Germinal center (tissue), 1 donor: ENCODE measurements around the gene TFAP2C.
"Not testable (repeated sequence)": the region's sequence is repeated elsewhere in the genome, so short reads cannot be mapped to it uniquely, and the experiment has no call there.

Experiments
- DNase-seq: peaks from one replicate; pipeline ENCODE4 v3.0.0; 2012; ENCODE audit warnings: mixed read lengths, low spot score

The TFAP2C gene

DNA sequence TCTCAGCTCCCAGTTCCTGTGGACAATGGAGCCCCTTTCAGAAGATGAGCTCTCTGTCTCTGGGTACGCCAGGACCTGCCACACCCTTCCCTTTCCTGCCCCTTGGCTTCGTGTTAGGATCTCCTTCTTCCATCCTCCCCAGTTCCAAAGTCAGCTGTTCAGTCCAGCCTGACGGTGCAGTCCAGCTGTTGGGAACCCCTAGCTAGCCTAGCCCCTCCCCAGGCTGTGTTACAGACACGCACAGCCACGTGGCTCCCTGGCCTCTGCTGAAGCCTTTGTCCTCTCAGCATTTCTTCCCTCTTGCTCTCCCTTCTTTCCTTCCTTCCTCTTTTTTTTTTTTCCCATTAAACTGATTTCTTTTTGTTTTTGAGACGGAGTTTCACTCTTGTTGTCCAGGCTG lies 12.4 kb upstream of the TFAP2C start:
- DNase-seq, result no peak

DNA sequence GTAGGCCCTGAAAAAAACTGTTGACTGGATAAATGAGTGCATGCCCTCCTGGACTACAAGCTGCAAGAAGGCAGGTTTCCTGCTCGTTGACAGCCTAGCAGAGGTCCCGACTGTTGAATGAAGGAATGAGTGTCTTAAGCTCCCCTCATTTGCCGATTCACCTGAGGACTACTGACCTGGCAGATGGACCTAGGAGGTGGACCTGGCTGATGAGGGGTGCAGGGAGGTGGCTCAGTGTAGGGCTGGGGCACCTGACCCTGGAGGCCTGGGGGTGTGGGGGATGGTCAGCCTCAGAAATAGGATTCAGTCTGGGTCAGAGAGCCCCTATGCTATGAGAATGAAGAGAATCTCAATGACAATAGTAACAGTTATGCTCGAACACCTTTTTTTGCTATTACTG lies 11.6 kb upstream of the TFAP2C start:
- no peak for DNase-seq

DNA sequence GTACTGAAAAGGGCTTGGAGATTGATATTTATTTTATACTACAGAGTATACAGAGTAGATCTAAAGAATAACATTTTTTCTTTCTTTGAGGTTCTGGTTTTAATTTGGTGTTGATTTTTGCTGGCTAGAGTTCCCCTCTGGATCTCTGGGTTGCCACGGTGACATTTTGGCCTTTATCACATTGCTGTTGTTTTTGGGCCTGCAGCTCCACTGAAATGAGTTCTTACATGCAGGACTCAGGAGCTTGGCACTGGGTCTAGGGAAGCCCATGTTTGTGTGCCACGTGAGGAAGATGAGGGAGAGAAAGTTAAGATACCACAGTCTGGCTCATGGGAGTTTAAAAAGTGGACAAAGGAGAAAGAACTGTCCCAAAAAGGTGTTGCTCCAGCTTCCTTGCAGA lies 7.4 kb upstream of the TFAP2C start:
- no peak for DNase-seq

- DNase-seq, result not testable (repeated sequence)
Observed at GRCh38 chr20:56623930-56624329, 5.2 kb upstream of the TFAP2C start.

DNA sequence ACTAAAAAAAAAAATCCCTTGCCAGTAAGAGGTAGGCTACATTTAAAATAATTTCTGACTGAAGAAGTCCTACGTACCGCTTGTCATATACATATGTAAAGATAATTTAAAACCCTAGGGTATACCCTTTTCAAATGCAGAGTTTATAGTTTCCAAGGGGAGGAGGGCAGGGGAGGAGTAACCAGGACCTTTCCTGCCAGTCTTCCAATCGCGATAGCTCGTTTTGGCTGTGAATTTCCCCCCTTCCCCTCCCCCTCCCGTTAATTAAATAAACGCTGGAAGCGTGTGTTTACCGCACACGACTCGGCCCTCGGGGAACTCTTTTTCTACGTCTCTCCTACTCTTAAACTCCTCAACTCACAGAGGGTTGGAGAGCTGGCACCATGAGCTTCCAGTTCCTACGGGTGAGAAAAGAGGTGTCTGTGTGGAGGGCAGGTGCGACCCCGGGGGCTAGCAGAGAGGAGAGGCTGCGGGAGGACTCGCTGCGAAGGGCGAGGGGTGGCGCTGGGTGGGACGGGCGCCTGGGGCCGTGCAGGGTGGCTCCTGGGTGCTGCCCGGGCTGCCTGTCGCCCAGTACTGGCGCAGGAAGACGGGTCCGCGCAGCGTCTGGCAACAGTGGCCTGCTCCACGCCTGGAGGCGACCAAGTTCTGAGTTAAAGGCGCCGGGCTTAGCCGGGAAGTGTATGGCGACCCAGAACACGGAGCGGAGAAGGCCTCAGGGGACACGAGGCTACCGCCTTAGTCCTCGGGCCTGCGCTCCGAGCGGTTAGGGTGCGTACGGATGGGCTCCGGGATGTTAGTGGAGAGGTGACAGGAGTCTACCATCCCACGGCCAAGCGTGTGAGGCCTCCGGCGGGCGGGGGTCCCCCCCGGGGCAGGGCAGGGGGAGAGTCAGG lies 4.1 kb upstream of the TFAP2C start:
- DNase-seq, result no peak

- DNase-seq, result no peak
Observed at GRCh38 chr20:56625837-56626236, 3.3 kb upstream of the TFAP2C start.

GRCh38 chr20:56626367-56627121 lies 2.6 kb upstream of the TFAP2C start:
- DNase-seq, result no peak

GRCh38 chr20:56627122-56628014 lies 1.7 kb upstream of the TFAP2C start:
- no peak for DNase-seq

GRCh38 chr20:56628015-56628872 lies 862 bp upstream of the TFAP2C start:
- no peak for DNase-seq

GRCh38 chr20:56629464-56630085 lies 469 bp downstream of the TFAP2C start:
- DNase-seq, result no peak

GRCh38 chr20:56630086-56630493 lies 984 bp downstream of the TFAP2C start:
- DNase-seq, result peak; percentile 61

- no peak for DNase-seq
Observed at GRCh38 chr20:56630506-56631317, 1.6 kb downstream of the TFAP2C start.

GRCh38 chr20:56631318-56631989 lies 2.3 kb downstream of the TFAP2C start:
- no peak for DNase-seq

DNA sequence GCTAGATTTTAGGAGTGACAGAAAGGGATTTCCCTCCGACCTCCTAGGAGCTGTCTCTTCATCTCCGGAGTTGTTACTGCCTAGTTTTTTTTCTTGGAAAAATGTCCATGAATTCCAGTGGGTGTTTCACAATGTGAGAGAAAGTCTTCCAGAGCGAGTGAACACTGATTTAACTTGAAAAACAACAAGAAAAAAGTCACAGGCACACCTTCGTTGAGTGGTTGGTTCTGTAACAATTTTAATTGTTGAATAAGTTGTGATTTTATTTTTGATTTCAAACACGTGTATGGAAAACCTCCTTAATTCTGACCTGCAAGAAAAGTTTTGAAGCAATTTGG lies 2.9 kb downstream of the TFAP2C start:
- no peak for DNase-seq

GRCh38 chr20:56634307-56634706 lies 5.2 kb downstream of the TFAP2C start:
- DNase-seq, result no peak

DNA sequence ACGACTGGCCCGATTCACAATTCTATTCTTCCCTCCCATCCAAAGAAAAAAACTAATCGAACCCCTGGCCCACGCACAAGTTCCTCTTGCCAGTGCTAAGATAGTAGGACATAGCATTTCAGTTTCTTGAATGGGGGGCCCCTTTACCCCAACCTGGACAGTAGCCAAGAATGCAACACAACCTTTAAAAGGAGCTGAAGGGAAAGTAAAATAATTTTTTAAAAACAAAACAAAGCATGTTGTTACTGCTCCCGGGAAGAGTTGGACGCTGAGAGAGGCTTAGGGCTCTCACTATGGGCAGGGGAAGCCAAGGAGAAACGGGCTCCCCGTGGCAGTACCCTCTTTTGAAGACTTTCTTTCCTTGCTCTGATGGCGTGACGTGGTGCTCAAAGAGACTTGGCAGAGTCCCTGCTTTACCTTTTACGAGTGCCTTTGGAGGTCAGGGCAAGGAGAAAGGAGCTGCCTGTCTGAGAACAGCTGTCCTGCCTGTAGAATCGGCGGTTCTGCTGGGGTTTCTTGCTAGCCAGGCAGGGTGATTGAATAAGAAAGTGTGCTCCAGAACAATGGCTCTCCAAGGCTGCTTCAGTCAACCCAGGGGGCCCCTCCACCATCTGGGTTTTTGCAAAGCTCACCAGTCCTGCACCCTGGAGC lies 5.8 kb downstream of the TFAP2C start:
- no peak for DNase-seq

DNA sequence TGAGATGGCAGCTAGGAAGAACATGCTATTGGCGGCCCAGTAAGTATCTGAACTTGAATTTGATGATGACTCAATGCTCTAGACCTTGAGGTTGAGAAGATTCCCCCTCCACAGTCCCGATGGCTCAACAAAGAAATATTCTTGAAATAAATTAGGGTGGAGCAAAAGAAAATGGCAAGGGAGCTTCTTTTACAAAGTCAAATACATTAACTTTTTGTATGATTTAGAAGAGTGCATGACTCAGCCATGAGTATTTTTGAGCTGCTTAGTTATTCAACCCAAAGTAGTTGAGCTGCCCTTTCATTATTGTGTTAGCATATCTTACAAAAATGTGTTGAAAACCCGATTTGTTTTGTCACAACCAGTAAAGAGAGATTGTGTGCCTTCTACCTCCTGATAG lies 7.6 kb downstream of the TFAP2C start:
- DNase-seq, result no peak

- DNase-seq, result no peak
Observed at GRCh38 chr20:56637576-56637975, 8.5 kb downstream of the TFAP2C start.

- DNase-seq, result no peak
Observed at GRCh38 chr20:56646599-56646998, 17.5 kb downstream of the TFAP2C start.
